ENCODE data around the gene CITED2. TPM values are rescaled to one million over a fixed set of nuclear protein-coding genes. Genes with fewer than 3 reads are reported as not detected.

CITED2 gene
- total and polyA plus RNA-seq, 2 of the 8 experiments (the other 6 are each of a cell fraction or from before 2014, with no cell fraction given): 89.1 to 115 TPM

DNA sequence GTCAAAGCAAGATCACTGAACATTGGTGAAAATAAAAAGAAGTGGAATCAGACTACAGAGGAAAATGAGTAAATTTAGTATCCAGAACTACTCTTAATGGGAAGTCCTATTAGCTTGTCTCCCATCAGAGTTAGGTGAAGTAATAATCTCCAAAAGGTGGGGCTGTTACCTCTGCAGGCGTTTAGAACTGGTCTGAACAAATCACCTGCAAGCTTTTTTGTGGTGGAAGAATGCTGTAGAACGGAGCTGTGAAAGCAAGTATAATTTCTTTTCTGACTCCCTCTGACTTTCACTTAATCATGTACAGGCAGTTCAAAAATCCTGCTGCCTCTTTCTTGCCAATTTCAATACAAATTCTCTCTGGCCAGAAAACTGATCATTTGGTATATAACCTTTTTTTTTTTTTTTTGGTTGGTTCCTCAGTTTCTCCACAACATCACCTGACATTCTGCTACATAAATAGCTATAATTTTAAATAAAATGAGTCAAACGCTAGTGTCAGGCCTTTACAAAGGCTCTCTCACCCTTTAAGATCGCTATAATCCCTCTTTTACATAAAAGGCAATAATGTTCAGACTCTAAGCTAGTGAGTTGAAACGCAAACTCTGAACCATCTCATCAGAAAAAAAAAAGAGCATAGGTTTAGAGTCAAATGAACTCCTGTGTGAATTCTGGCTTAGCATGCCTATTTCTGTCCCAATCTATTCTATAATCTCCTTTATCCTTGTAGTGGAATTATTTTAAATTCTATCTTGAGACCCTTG lies 38.8 kb downstream of the CITED2 start:
- Histone ChIP-seq H2BK12ac (ENCODE audit: low read depth, low read length) (no peak overlapping the region), H3K23ac (ENCODE audit: insufficient read length) (no peak overlapping the region), H3K9me3 (ENCODE audit: insufficient read depth in 2 of 2, low read depth in 1 of 2, low read length in 1 of 2) (no peaks in the 10 kb centered on the region), H3K4me1 (replicated peaks in 1 of 4; ENCODE audit: control insufficient read depth in 3 of 4, insufficient read depth in 4 of 4, low read length in 3 of 4) (no peaks in the 10 kb centered on the region), H3K9ac (replicated peaks in 1 of 4; ENCODE audit: extremely low read depth in 1 of 4, low read depth in 3 of 4, low read length in 3 of 4) (no peak overlapping the region), H3K4me2 (ENCODE audit: insufficient read depth in 1 of 2, low read depth in 2 of 2, low read length in 2 of 2) (no peak overlapping the region), H3K56ac (replicated peaks; ENCODE audit: insufficient read length, low read depth, low read length) (no peak overlapping the region), H4K5ac (ENCODE audit: insufficient read length, low read depth, low read length) (no peak overlapping the region), H3K79me2 (ENCODE audit: control insufficient read depth in 1 of 2, insufficient read depth in 2 of 2, low read length in 2 of 2) (no peaks in the 10 kb centered on the region), H2BK120ac (replicated peaks; ENCODE audit: low read depth, low read length) (no peak overlapping the region), H3K18ac (ENCODE audit: extremely low read depth, low read length) (no peak overlapping the region), H3K27me3 (replicated peaks in 1 of 4; ENCODE audit: control insufficient read depth in 3 of 4, extremely low read depth in 1 of 4, insufficient read depth in 3 of 4, low read length in 3 of 4) (no peaks in the 10 kb centered on the region), H3K14ac (ENCODE audit: insufficient read length) (no peak overlapping the region), H4K20me1 (replicated peaks in 1 of 2; ENCODE audit: control insufficient read depth in 1 of 2, insufficient read depth in 2 of 2, low read length in 2 of 2) (no peaks in the 10 kb centered on the region), H3K27ac (ENCODE audit: low read depth, low read length) (no peak overlapping the region), H4K8ac (ENCODE audit: extremely low read depth, insufficient read depth, low read length) (no peak overlapping the region), H3K4me3 (ENCODE audit: extremely low read depth in 1 of 4, insufficient read depth in 2 of 4, low read depth in 3 of 4, low read length in 4 of 4) (no peak overlapping the region), H4K91ac (replicated peaks; ENCODE audit: insufficient read length, low read length) (no peak overlapping the region), H3K4ac (replicated peaks; ENCODE audit: insufficient read length, low read depth, low read length) (no peak overlapping the region), H2AFZ (ENCODE audit: low read length) (no peak overlapping the region), H2BK20ac (ENCODE audit: low read length) (no peak overlapping the region), H3K36me3 (ENCODE audit: control insufficient read depth in 2 of 4, insufficient read depth in 4 of 4, low read length in 3 of 4) (no peaks in the 10 kb centered on the region), H2AK5ac (ENCODE audit: low read depth, low read length) (no peak overlapping the region), H2BK15ac (ENCODE audit: low read length) (no peak overlapping the region), H2BK5ac (ENCODE audit: low read depth, low read length) (no peak overlapping the region), H3K23me2 (ENCODE audit: low read depth, low read length) (no peaks in the 10 kb centered on the region), H3K79me1 (ENCODE audit: low read depth, low read length) (no peaks in the 10 kb centered on the region)
- 84% methylated on average over 5 of the region's 5 CpGs; no CpG with 5 or more reads in 1 of the 2 experiments for WGBS, 2 experiments (ENCODE audit: extremely low coverage in 1 of 2, insufficient coverage in 1 of 2, insufficient read length in 1 of 2, insufficient replicate concordance in 2 of 2, low coverage in 1 of 2, low lambda C conversion rate in 2 of 2, missing lambda C conversion rate in 1 of 2)
- DNase-seq (ENCODE audit: low read depth in 1 of 2, low spot score in 2 of 2) (no peak), FAIRE-seq (no peak)
- POLR2A ChIA-PET (ENCODE audit: partially characterized antibody): interaction anchor here (0.6 to 1.4 kb wide), 3 partner anchors 9 to 36 kb away, joined by 3 to 4 read pairs (median 3); no protein-coding TSS in a partner anchor
- CTCF ChIA-PET (ENCODE audit: partially characterized antibody): interaction anchor here (0.6 to 1.1 kb wide), 5 partner anchors 66 to 85 kb away, joined by 3 read pairs; no protein-coding TSS in a partner anchor
- TF ChIP-seq SP4 (IDR thresholded peaks at IDR 0.05; ENCODE audit: low read length) (no peak), POLR2AphosphoS5 (IDR thresholded peaks at IDR 0.05; ENCODE audit: low read depth, low read length) (no peak), RBBP5 (IDR thresholded peaks at IDR 0.05; ENCODE audit: borderline replicate concordance, low read depth, low read length) (no peak)
